Stimulated activated CD4-positive, alpha-beta T cell treated with anti-CD3 and anti-CD28 coated beads, Interleukin-2, amount 100 ng/mL, for 24 hours (primary cell): ENCODE results near the gene DNAJB12.
A peak's percentile ranks its signal among the peaks of the same experiment; 100 is the strongest.
"Not testable (repeated sequence)": the region's sequence is repeated elsewhere in the genome, so short reads cannot be mapped to it uniquely, and the experiment has no call there.

Experiments used
- DNase-seq, 2 donors: peaks; one replicate each; pipeline ENCODE4 v3.0.0-alpha.2; 2020

Gene DNAJB12

DNA sequence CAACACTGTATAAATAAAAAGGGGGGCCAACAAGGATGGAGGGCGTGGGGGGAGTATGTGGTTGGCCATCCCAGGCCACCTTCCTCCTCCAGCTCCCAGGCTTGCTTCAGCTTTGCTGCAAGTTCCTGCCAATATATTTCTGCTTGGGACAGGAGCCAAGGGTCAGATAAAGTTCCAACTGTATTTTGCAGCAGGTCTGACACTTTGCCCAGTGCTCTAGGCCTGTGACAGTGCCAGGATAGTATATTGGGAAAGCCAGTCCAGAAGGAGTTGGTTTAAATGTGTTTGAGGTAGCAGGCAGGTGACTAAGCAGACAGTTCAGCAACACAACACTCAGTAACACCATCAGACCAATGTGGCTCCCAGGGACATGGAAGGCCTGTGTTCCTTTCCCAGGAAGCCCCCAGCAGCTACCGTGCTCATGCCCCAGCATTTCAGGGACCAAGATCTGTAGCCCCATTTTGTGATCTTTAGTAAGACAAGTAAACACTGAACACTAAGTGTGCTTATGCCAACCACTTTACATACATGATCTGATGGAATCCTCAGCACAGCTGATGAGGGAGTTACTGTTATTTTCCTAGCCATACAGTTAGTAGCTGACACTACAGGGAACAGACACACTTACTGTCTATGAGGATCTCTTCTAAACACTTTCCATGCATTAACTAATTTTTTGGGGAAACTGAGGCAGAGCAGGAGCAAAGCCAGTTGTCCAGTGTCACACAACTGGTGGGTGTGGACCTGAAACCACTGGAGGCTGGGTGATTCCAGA, 38.9 kb downstream of the DNAJB12 start:
- no peak for DNase-seq

DNA sequence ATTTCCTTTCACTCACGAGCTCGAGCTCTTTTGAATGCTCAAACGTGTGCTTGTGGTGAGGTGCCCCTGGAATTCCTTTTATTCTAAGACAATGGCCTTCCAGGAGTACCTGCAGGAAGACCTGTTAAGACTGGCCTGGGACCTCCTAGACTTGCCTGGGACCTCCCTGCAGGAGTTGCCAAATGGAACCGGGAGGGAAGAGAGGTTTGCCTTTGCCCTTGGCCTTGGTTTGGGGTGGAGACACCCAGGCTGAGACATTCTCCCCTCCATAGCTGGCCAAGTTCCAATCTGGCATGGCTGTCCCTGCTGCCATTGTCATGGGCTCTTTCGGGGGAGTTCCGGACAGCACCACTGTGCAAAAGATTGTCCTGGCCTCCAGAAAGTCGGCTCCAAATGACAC, 39.7 kb downstream of the DNAJB12 start:
- no peak for DNase-seq

DNA sequence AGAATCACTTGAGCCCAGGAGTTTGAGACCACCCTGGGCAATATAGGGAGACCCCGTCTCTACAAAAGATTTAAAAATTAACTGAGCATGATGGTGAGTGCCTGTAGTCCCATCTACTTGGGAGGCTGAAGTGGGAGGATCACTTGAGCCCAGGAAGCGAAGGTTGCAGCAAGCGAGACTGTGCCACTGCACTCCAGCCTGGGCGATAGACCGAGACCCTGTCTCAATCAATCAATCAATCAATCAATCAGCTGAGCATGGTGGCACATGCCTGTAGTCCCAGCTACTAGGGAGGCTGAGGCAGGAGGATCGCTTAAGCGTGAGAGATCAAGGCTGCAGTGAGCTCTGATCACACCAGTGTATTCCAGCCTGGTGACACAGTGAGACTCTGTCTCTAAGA, 40.5 kb downstream of the DNAJB12 start:
- DNase-seq, result no peak

DNA sequence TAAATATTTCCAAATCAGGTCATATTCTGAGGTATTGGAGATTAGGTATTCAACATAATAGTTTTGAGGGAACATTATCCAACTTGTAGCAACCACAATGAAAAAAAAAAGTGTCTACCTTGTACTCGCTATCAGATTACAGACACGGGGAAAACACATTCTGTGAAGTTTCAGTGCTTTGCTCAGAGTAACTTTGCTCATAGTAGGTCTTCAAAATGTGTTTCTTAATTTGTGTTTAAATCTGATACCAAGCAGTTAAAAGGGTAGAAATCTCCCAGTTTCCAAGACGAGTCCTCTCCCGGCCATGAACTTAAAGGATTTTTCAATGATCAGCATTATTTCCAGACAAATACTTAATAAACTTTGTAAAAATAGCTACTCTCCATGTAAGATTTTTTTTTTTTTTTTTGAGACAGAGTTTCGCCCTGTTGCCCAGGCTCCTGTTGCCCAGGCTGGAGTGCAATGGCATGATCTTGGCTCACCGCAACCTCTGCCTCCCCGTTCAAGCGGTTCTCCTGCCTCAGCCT, 41.8 kb downstream of the DNAJB12 start:
- no peak for DNase-seq

DNA sequence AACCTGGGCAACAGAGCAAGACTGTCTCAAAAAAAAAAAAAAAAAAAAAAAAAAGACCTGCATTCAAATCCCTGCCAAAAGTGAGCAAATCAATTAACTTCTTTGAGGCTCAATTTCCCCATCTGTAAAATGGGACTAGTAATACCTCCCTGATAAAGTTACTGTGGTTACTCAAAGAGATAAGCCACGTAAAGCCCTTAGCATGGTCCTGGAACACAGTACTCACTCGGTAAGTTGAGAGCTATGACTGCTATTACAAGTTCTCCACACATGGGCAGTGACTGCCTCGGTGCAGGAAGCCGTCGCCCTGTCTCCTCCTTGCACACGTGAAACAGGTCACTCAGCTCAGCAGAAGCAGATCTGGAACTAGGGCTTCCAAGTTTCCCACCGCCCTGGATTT, 43.1 kb downstream of the DNAJB12 start:
- DNase-seq, result no peak

DNA sequence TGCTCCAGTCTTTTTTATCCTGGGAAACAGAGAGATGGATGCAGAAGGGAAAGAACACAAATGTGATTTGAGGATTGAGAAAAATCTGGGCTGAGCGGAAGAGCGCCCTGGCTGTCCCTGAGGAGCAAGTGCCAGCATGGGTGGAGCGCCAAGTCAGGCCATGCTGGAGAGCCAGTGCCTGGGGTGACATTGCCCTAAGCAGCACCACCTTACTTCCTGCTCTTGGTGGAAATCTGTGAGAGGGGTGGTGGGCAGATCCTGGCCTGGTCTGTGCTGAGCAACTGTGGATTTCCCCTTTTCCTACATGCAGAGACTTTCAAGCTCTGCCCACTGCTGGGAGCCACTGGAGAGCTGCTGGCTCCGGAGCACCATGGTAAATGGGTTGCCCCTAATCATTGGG, 44.1 kb downstream of the DNAJB12 start:
- DNase-seq, result no peak

DNA sequence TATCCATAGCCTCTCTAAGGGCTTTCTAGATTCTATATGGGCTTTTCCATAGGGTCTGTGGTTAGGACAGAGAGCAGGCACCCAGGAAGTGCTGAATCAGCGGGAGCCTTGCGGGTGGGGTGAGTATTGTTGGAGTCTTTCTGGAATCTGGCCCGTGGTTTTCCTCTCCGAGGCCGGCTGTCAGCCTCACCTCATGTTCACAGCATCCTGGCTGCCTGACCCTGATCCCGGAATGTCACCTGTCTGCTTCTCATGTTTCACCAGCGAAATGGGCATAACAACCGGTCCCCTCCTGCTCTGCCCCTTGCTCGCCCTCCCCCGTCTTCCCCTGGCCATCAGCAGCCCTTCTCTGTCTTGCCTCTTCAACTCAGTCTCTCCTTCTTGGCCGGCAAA, 44.5 kb downstream of the DNAJB12 start:
- no peak for DNase-seq

DNA sequence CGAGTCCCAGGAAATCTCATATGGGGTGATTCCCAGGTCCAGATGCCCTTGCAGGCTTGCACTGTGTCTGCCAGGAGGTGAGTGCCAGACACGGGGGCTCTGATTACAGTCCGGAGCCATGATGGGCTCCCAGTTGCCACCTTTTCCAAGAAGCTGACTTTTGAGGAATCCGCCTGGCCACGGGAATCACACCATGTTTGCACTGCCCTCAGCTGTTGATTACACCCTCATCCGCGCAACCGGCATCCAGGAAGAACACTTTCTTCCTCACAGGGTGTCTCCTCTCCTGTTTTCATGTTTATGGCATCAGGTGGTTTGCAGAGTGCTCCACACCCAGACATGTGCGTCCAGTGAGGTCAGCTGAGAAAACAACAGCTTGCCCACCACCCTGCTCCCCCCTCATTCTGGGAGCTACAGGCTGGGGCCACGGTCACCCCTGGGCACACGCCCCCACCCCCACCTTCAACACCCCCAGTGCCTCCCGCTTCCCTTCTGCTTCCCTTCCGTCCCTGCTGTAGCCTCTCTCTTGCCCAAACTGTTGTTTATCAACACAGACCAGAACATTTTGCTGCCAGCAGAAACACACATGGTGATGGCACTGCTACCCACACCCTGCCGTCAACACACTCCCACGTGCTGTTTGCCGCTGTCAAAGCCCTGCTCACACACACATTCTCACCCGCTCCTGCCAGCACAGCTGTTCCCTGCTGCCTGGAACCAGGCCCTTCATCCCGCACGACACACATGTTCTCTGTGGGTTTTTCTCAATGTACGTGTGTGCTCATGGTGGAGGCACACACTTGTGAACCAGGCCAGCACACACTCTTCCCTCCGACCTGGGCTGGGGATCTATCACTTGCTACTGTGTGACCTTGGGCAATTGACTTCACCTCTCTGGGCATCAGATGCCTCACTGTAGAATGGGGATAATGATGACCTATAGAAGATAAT, 45.2 kb downstream of the DNAJB12 start:
- DNase-seq, result no peak

DNA sequence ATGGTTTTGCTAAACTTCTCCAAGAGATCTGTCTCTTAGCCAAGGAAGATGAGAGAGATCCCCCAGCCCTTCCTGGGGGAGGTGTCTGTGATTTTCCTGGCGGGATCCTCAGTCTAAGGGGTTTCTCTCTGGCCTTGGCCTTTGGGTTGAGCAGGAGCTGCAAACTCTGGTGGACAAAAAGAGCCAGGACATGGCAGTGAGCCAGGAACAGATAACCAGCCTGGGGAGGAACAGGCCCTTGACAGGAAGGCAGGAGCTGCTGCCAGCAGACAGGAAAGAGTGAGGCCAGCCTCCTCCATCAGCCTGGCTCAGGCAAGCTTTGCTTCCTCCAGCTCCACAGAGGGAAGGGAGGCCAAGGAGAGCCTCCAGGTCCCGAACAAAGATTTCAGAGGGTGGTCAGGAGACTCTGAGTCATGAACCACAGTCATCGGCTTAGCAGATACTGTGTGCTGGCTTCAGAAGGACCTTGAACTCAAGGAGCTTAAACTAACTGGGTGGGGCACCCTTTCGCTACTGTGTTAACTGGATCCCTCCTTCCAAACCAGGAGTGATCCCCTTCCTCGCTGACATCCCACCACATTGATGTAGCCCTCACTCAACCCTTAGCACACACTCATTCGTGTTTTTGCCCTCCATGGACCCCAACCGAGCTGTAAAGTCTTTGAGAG, 46.3 kb downstream of the DNAJB12 start:
- peak in 1 of 2 donors; percentile 50 for DNase-seq

DNA sequence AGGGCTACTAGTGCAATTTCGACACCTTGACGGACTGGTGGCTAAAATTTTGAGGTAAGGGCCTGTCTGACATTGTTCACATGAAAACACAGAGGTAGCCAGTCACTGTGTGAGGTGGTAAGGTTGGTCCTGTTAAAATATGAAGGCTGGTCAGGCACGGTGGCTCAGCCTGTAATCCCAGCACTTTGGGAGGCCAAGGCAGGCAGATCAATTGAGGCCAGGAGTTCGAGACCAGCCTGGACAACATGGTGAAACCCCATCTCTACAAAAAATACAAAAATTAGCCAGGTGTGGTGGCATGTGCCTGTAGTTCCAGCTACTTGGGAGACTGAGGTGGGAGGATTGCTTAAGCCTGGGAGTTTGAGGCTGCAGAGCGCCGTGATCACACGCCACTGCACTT, 47.0 kb downstream of the DNAJB12 start:
- DNase-seq, result not testable (repeated sequence)

DNA sequence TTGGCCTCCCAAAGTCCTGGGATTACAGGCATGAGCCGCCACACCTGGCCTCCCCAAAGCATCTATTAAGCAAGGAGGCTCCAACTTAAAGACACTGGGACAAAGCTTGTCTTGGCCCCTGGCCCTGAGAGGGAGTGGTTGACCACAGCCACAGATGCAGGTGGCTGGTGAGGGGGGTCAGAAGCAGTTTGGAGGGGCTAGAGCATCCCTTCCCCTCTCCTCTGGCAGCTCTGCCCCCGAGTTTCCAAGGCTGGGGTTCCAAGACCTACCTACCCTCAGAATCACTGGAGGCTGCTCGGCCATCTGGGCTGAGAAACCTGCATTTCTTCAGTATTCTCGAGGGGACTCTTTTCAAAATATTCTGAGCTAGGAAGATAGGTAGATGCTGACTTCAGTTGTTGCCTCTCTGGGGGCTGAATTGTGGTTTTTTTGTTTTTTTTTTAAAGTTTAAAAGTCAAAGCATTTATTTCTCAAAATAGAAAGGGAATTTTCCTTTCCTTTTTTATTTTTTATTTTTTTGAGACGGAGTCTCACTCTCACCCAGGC, 48.4 kb downstream of the DNAJB12 start:
- no peak for DNase-seq

DNA sequence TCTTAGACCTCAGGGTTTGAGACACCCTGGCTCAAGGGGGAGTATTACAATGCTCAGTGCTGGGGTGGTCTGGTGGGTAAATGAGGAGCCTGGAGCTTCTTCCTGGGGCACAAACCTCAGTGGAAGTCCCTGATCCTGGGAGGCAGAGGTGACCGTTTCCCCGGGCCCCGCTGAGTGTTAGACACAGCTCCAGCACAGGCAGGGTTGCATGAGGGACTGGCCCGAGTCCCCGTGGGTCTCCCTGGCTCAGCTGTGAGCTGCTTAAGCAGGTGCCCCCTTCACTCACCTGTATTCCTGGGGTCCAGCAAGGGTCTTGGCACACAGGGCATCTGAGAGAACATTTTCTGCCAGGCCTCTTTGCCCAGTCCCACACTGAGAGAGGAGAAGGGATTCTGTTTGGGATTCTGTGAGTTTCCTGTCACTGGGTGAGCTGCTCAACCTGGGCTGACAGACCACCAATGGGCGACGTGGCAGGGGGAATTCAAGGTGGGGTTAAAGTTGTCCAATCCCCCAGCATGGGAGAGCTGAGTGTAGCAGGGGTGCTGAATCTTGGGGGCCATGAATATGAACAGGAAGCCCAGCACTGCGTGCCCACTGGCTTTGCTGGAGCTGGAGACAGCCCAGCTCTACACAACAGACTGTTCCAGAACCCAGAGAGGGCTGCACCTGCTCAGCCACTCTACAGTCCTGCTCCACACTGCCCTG, 51.1 kb downstream of the DNAJB12 start:
- DNase-seq, result no peak

DNA sequence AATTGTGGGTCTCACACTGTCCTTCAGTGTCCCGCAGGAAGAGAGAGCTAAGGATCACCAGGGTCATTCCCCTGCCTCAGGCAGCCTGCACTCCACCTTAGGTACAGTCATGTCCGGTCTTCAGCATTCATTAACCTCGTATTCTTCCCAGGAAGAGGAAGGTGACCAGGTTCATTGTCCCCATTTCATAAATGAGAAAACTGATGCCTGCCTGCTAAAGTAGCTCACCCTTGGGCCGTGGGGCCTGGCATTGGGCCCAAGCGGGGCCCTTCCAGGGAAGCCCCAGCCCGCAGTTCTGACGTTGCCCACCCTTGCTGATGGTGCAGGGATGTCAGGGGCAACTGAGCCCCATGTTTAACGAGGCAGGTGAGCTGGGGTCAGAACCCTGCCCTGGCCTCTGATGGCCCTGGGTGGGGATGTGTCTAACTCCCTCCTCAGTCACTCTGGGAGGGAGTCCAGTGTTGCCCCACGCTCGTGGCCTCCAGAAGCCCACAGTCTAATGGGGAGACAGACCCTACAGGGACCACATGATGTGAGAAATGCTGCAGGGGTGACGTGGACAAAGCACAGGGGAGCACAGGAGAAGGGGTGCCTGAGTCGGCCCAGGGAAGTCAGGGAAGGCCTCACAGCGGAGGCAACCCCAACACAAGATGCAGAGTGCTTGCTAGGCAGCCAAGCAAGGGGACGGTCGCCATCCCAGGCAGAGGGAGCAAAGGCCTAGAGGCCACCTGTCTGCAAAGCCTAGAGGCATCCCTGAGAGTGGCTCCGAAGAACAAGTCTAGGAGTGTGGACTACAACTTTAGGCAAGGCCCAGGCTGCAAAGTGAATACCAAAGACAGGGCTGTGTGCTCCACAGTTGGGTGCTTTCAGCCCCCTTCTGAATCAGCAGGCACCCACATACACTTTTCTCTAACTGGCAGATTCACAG, 55.9 kb downstream of the DNAJB12 start:
- no peak for DNase-seq

DNA sequence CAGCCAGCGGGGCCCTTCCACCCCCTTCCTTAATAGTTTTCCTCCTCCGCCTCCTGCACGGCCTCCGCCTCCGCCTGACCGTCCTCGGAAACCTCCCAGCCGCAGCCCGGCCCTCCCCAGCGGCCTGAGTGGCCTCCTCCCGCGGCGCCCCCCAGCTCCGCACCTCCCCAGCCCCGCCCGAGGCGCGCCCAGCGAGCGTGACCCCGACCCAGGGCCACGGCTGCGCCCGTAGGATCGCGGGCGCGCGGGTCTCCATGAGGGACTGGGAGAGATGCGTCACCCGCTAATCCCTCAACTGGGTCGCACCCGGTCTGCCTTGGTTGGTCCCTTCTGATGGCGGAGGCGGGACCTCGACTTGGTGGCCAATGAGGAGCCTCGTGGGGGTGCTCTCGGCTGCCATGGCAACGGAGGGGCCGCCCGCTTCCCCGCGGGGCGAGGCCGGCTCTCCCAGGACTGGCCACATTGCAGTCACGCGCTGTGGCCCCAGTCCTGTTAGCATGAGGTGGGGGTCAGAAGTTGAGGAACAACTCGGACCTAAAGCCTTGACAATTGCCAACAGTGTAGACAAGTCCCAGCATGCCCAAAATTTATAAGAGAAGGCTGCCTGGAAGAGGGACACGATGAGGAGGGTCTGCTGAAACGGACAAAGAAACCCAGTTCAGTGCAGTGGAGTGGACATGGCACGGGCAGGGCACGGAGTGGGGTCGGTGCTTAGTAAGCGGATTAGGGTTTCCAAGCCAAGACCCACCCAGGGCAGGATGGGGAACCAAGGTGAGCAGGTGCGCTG, 56.7 kb downstream of the DNAJB12 start:
- peak; percentile 92 to 96 for DNase-seq

DNA sequence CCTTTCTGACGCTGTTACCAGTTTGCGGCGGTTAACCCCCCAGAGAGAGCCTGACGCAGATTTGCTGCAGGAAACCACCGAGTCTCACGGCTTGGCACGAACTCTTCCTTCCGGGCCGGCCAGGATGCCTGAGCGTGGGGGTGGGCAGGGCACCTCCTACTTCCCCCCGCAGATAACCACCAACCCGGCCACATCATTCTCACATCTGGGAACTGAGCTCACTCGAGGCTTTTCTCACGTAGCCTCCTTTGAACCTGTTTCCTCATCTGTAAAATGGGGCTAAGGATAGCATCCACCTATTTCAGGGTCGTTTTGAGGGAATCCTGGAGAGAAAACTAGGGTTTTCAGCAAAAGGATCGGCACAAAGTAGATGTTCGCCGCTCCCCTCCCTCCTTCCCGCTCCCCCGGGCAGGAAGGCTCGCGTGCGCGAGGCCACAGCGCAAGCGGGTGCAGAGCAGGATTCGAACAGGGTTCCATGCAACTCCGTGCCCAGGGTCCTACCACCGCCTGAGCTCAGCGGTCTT, 57.4 kb downstream of the DNAJB12 start:
- peak; percentile 93 to 96 for DNase-seq

DNA sequence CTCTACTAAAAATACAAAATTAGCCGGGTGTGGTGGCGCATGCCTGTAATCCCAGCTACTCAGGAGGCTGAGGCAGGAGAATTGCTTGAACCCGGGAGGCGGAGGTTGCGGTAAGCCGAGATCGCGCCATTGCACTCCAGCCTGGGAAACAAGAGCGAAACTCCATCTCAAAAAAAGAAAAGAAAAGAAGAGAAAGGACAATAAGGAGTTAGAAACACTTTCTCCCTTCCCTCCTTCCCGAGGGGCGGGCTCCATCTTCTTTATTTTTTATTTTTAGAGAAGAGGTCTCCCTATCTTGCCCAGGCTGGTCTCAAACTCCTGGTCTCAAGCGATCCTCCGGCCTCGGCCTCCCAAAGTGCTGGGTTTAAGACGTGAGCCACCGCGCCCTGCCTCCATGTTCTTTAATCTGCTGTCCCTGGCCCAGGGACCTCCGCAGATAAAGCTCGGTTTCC, 57.9 kb downstream of the DNAJB12 start:
- not testable (repeated sequence) for DNase-seq

DNA sequence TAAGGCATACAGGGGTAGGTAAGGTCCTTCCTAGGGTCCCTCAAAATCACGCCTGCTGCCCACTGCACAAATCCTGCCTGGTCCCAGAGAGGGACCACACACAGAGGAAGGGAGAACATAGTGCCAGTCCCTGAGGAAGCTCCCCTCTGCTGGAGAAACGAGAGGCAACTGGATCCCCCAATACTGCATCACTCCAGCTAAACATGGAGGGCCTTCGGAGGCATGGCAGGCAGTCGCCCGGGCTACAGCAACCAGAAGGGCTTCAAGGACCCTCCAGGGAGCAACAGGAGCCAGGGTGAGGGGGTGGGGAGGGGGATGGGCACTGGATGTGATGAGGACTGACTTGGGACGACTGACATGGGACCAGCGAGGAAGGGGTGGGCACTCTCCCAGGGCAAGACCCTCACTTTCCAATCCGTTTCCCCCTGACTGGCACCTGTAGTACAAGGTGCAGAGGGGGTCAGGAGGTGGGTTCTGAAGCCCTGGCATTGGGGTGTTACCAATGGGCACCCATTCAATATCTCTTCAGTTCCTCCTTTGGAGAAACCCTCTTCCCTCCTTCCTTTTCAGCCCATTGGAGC, 59.3 kb downstream of the DNAJB12 start:
- no peak for DNase-seq

DNA sequence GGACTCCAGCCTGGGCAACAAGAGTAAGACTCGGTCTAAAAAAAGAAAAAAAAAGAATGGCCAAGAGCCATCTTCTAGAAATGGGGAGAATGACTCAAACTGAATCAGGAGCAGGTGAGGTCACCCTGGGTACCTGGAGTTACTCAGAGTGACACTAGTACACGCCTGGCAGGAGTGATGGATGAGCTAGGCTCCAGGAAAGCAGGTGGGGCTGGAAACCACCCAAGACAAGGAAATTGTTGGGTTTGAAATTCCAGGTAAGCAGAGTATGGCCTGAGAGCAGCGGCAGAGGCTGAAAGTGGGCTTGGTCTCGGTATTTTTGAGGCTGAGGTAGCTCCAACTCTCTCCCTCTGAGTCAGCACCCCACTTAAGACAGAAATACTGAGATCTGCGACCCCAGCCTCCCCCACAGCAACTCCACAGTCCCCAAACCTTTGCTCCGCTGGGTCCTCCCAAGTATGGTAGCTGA, 62.5 kb downstream of the DNAJB12 start:
- peak; percentile 63 to 69 for DNase-seq

DNA sequence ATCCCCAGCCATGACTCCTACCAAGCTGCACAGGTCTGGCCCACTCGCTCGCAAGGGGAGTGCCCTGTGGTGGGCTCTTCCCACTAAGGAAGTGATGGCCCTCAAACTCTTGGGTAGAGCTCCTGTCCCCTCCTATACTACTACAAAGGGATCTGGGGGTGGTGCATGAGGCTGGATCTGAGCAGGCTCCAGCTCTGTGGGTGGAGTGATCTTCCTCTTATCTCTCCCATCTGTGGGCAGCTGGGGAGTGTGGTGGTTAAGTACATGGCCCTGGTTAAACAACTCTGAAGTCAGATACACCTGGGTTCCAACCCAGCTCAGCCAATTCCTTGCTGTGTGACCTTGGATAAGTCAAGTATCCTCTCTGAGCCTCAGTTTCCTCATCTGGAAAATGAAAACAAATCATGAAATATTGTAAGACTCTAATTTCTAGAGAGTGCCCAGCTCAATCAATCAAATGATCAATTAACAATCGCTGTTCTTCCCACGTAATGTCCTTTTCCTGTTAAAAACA, 63.6 kb downstream of the DNAJB12 start:
- peak in 1 of 2 donors; percentile 56 for DNase-seq
